ENCODE measurements around the gene SORCS2.

SORCS2 gene

GRCh38 chr4:7610022-7610670 lies 417.8 kb downstream of the SORCS2 start:
- no peak for DNase-seq (ENCODE audit: extremely low read depth, insufficient read length)
- no peak for TF ChIP-seq CTCF (IDR thresholded peaks at IDR 0.05; ENCODE audit: insufficient read depth, low read length, poor library complexity, severe bottlenecking)
- Histone ChIP-seq H3K27me3 (replicated peaks; ENCODE audit: control insufficient read depth, insufficient read depth, low read length) (no peaks in the 10 kb centered on the region; the same call in 1 of the 2 replicates), H3K36me3 (ENCODE audit: control insufficient read depth, insufficient read depth, low read length) (no peaks in the 10 kb centered on the region), H3K4me3 (replicated peaks; ENCODE audit: low read depth, low read length) (no peak overlapping the region)

- H3K36me3 ChIP-seq (ENCODE audit: control insufficient read depth, insufficient read depth, low read length) = no peaks in the 10 kb centered on the region
- DNase-seq (ENCODE audit: extremely low read depth, insufficient read length) = no peak
- H3K27me3 ChIP-seq (replicated peaks; ENCODE audit: control insufficient read depth, insufficient read depth, low read length) = no peaks in the 10 kb centered on the region; the same call in 1 of the 2 replicates
- no peak for TF ChIP-seq CTCF (IDR thresholded peaks at IDR 0.05; ENCODE audit: insufficient read depth, low read length, poor library complexity, severe bottlenecking)
- H3K4me3 ChIP-seq (replicated peaks; ENCODE audit: low read depth, low read length) = no peak overlapping the region
Measured at GRCh38 chr4:7610841-7611240, 418.5 kb downstream of the SORCS2 start.

- H3K27me3 ChIP-seq (replicated peaks; ENCODE audit: control insufficient read depth, insufficient read depth, low read length) = no peaks in the 10 kb centered on the region; the same call in 1 of the 2 replicates
- H3K36me3 ChIP-seq (ENCODE audit: control insufficient read depth, insufficient read depth, low read length) = no peaks in the 10 kb centered on the region
- no peak for DNase-seq (ENCODE audit: extremely low read depth, insufficient read length)
- TF ChIP-seq CTCF (IDR thresholded peaks at IDR 0.05; ENCODE audit: insufficient read depth, low read length, poor library complexity, severe bottlenecking) = no peak
- H3K4me3 ChIP-seq (replicated peaks; ENCODE audit: low read depth, low read length) = no peak overlapping the region
Measured at GRCh38 chr4:7612311-7612897, 420.1 kb downstream of the SORCS2 start.

- no peaks in the 10 kb centered on the region for H3K36me3 ChIP-seq (ENCODE audit: control insufficient read depth, insufficient read depth, low read length)
- no peak for DNase-seq (ENCODE audit: extremely low read depth, insufficient read length)
- H3K27me3 ChIP-seq (replicated peaks; ENCODE audit: control insufficient read depth, insufficient read depth, low read length) = no peaks in the 10 kb centered on the region
- no peak overlapping the region for H3K4me3 ChIP-seq (replicated peaks; ENCODE audit: low read depth, low read length)
- no peak for TF ChIP-seq CTCF (IDR thresholded peaks at IDR 0.05; ENCODE audit: insufficient read depth, low read length, poor library complexity, severe bottlenecking)
Measured at GRCh38 chr4:7614350-7614949, 422.1 kb downstream of the SORCS2 start.

GRCh38 chr4:7616193-7616592 lies 423.9 kb downstream of the SORCS2 start:
- no peak for DNase-seq (ENCODE audit: extremely low read depth, insufficient read length)

More at GRCh38 chr4:7616193-7616592, 423.9 kb downstream of the SORCS2 start:
- no peaks in the 10 kb centered on the region for H3K27me3 ChIP-seq (replicated peaks; ENCODE audit: control insufficient read depth, insufficient read depth, low read length)
- no peak overlapping the region for H3K4me3 ChIP-seq (replicated peaks; ENCODE audit: low read depth, low read length)
- no peaks in the 10 kb centered on the region for H3K36me3 ChIP-seq (ENCODE audit: control insufficient read depth, insufficient read depth, low read length)
- no peak for TF ChIP-seq CTCF (IDR thresholded peaks at IDR 0.05; ENCODE audit: insufficient read depth, low read length, poor library complexity, severe bottlenecking)

Measured in GM06990 (cell line).